GM08714 (cell line): ENCODE measurements around the gene UBE2QL1.

Experiments used
- H3K4me3 ChIP-seq: fragments of 200-500 bp; sonication (Bioruptor generic); 2 replicates; pipeline ENCODE4 v1.5.1; 2014; ENCODE audit warnings: mild to moderate bottlenecking, low read length, inconsistent platforms
- ZNF274 ChIP-seq: IDR thresholded peaks from 2 replicates; pipeline ENCODE4 v1.6.1; 2012; ENCODE audit warnings: mild to moderate bottlenecking, low read depth, low read length

Gene UBE2QL1

GRCh38 chr5:6439588-6440550 is 8.8 kb upstream of the UBE2QL1 start:
- TF ChIP-seq ZNF274: no peak
- no peak overlapping the region for H3K4me3 ChIP-seq

- H3K4me3 ChIP-seq: no peak overlapping the region
- no peak for TF ChIP-seq ZNF274
These were observed 6.3 kb upstream of the UBE2QL1 start for GRCh38 chr5:6442333-6442732.

GRCh38 chr5:6443326-6443725 is 5.3 kb upstream of the UBE2QL1 start:
- TF ChIP-seq ZNF274: no peak
- H3K4me3 ChIP-seq: no peak overlapping the region

- H3K4me3 ChIP-seq: no peak overlapping the region
- no peak for TF ChIP-seq ZNF274
These were observed 2.6 kb upstream of the UBE2QL1 start for GRCh38 chr5:6446042-6446441.

- no peak for TF ChIP-seq ZNF274
- no peak overlapping the region for H3K4me3 ChIP-seq
These were observed 1.9 kb upstream of the UBE2QL1 start for GRCh38 chr5:6446626-6447309.

GRCh38 chr5:6447384-6448140 is 1.1 kb upstream of the UBE2QL1 start:
- TF ChIP-seq ZNF274: no peak
- H3K4me3 ChIP-seq: no peak overlapping the region

- no peak overlapping the region for H3K4me3 ChIP-seq
- no peak for TF ChIP-seq ZNF274
These were observed 543 bp upstream of the UBE2QL1 start for GRCh38 chr5:6448141-6448491.

GRCh38 chr5:6449465-6450158 is 953 bp downstream of the UBE2QL1 start:
- H3K4me3 ChIP-seq: peak overlapping the region; percentile 69
- no peak for TF ChIP-seq ZNF274

GRCh38 chr5:6450319-6450833 is 1.7 kb downstream of the UBE2QL1 start:
- H3K4me3 ChIP-seq: peak overlapping the region; percentile 32; the same call in 1 of the 2 replicates
- TF ChIP-seq ZNF274: no peak

GRCh38 chr5:6452622-6453504 is 4.2 kb downstream of the UBE2QL1 start:
- no peak overlapping the region for H3K4me3 ChIP-seq
- TF ChIP-seq ZNF274: no peak

- H3K4me3 ChIP-seq: no peak overlapping the region
- TF ChIP-seq ZNF274: no peak
These were observed 5.4 kb downstream of the UBE2QL1 start for GRCh38 chr5:6453937-6454560.

GRCh38 chr5:6454628-6455053 is 6.0 kb downstream of the UBE2QL1 start:
- H3K4me3 ChIP-seq: no peak overlapping the region

More at GRCh38 chr5:6454628-6455053, 6.0 kb downstream of the UBE2QL1 start:
- TF ChIP-seq ZNF274: no peak
